Ishikawa (cell line): ENCODE measurements around the gene RLF.

ENCODE experiments used
- CEBPB ChIP-seq: IDR thresholded peaks from 2 replicates; pipeline ENCODE4 v1.6.1; 2012
- CREB1 ChIP-seq: IDR thresholded peaks from 2 replicates; pipeline ENCODE4 v1.6.1; 2012; ENCODE audit warnings: low read depth
- EGR1 ChIP-seq: IDR thresholded peaks from 2 replicates; pipeline ENCODE4 v1.6.1; 2012
- EP300 ChIP-seq: IDR thresholded peaks from 2 replicates; pipeline ENCODE4 v1.6.1; 2012; ENCODE audit warnings: borderline replicate concordance
- FOXM1 ChIP-seq: IDR thresholded peaks from 2 replicates; pipeline ENCODE4 v1.6.1; 2012; ENCODE audit warnings: low read depth, borderline replicate concordance
- MAX ChIP-seq: IDR thresholded peaks from 2 replicates; pipeline ENCODE4 v1.6.1; 2012
- NFIC ChIP-seq: IDR thresholded peaks from 2 replicates; pipeline ENCODE4 v1.6.1; 2012
- RAD21 ChIP-seq: IDR thresholded peaks from 2 replicates; pipeline ENCODE4 v1.6.1; 2012; ENCODE audit warnings: low read depth
- REST ChIP-seq: IDR thresholded peaks from 2 replicates; pipeline ENCODE4 v1.6.1; 2012; ENCODE audit warnings: low read depth, mild to moderate bottlenecking
- TAF1 ChIP-seq: IDR thresholded peaks from 2 replicates; pipeline ENCODE4 v1.6.1; 2012; ENCODE audit warnings: low read depth, mild to moderate bottlenecking
- TCF12 ChIP-seq: IDR thresholded peaks from 2 replicates; pipeline ENCODE4 v1.6.1; 2012; ENCODE audit warnings: low read depth
- TEAD4 ChIP-seq: IDR thresholded peaks from 2 replicates; pipeline ENCODE4 v1.6.1; 2012
- USF1 ChIP-seq: IDR thresholded peaks from 2 replicates; pipeline ENCODE4 v1.6.1; 2012
- YY1 ChIP-seq: IDR thresholded peaks from 2 replicates; pipeline ENCODE4 v1.6.1; 2012; ENCODE audit warnings: low read depth
- ZBTB7A ChIP-seq: IDR thresholded peaks from 2 replicates; pipeline ENCODE4 v1.6.1; 2012; ENCODE audit warnings: low read depth

The RLF gene

GRCh38 chr1:40281853-40282252 lies 120.7 kb downstream of the RLF start:
- no peak for TF ChIP-seq ZBTB7A
- no peak for TF ChIP-seq TCF12
- TF ChIP-seq REST: no peak
- no peak for TF ChIP-seq FOXM1
- no peak for TF ChIP-seq EP300
- no peak for TF ChIP-seq YY1
- no peak for TF ChIP-seq CREB1
- TF ChIP-seq NFIC: no peak
- no peak for TF ChIP-seq TAF1
- TF ChIP-seq RAD21: no peak
- no peak for TF ChIP-seq TEAD4
- no peak for TF ChIP-seq USF1
- no peak for TF ChIP-seq EGR1
- no peak for TF ChIP-seq MAX
- no peak for TF ChIP-seq CEBPB
